T-helper 17 cell (primary cell): ENCODE measurements around the gene CITED1. TPM values are rescaled to one million over a fixed set of nuclear protein-coding genes. Genes with fewer than 3 reads are reported as not detected.

Source experiments
- ATAC-seq: fragments of 150-1000 bp; cut with Tn5 transposase; 2 replicates; pipeline ENCODE4 v1.10.0; 2021; ENCODE audit warnings: mild to moderate bottlenecking, moderate library complexity
- DNase-seq, 3 donors: peaks; one replicate each; pipeline versions ENCODE4 v3.0.0 to v3.0.0-alpha.2; 2020 to 2021
- H3K9me3 ChIP-seq: one replicate; pipeline ENCODE4 v1.7.0; 2013; ENCODE audit warnings: low read length, mild to moderate bottlenecking; ENCODE audit not compliant: control insufficient read depth, poor library complexity, severe bottlenecking
- H3K27ac Mint-ChIP-seq: one replicate; pipeline ENCODE4 v1.8.0; 2022; ENCODE audit warnings: mild to moderate bottlenecking, moderate library complexity, mixed read lengths
- H3K27me3 Mint-ChIP-seq: one replicate; pipeline ENCODE4 v1.8.0; 2022; ENCODE audit warnings: mixed read lengths
- H3K36me3 Mint-ChIP-seq: one replicate; pipeline ENCODE4 v1.8.0; 2022; ENCODE audit warnings: low read depth, mixed read lengths
- H3K4me1 Mint-ChIP-seq: one replicate; pipeline ENCODE4 v1.8.0; 2022; ENCODE audit warnings: mild to moderate bottlenecking, mixed read lengths
- H3K4me3 Mint-ChIP-seq: one replicate; pipeline ENCODE4 v1.8.0; 2022; ENCODE audit warnings: mild to moderate bottlenecking, moderate library complexity, mixed read lengths
- total RNA-seq, 4 donors: library from RNA in 2 of 4; stranded (reverse) in 2 of 4; gene quantifications; one replicate each; pipeline ENCODE4 v1.2.3 and lab custom pipeline; 2022 to 2026

CITED1 gene
- total RNA-seq, 2 donors from 2014 or later, result 1.5 TPM; not detected in 1

DNA sequence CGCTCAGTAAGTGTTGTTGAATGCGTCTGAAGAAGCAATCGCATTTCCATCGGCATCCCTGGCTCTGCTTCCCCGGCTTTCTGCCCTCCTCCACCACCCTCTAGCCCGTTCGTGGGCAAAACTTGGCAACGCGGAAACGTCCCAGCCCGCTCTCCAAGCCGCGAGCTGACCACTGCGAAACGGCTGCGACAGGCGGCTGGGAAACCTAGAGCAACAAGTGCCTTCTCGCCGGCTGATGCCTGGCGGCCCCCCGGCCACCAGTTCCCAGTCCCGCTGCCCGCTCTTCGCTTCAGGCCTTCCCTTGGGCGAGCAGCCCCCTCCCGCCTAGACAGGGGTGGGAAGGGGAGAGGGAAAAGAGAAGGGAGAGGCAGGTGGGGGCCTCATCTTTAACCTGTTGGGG is 837 bp downstream of the CITED1 start:
- H3K36me3 Mint-ChIP-seq, result no peaks in the 10 kb centered on the region
- peak overlapping the region; percentile 82 for H3K4me3 Mint-ChIP-seq
- no peak overlapping the region for H3K27ac Mint-ChIP-seq
- H3K4me1 Mint-ChIP-seq, result peaks cover 14% of the 10 kb centered on the region
- H3K9me3 ChIP-seq, result no peaks in the 10 kb centered on the region
- peaks cover 50% of the 10 kb centered on the region for H3K27me3 Mint-ChIP-seq
- no peak for ATAC-seq
- DNase-seq, result no peak

DNA sequence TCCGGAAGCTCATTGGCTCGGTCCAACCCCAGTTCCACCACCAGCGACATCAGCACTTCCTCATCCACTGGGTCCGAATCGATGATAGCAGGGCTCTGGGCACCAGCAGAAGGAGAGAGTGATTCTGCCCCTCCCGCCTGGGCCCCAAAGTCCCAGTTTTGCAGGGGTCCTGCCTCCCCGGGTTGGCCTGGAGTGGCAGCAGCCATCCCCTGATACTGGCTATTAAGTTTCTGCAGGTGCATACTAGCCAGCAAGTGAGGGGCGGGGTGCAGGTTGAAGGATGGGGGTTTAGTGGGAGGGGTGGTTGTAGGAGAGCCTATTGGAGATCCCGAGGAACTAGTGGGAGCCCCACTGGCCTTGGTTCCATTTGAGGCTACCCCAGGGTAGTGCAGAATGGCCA is 3.9 kb downstream of the CITED1 start:
- ATAC-seq (no peak), DNase-seq (no peak)
- Mint-ChIP-seq H3K27ac (no peak overlapping the region), H3K27me3 (peaks cover 61% of the 10 kb centered on the region), H3K4me1 (peaks cover 8% of the 10 kb centered on the region), H3K36me3 (peaks cover 6% of the 10 kb centered on the region), H3K4me3 (no peak overlapping the region)
- no peaks in the 10 kb centered on the region for H3K9me3 ChIP-seq

DNA sequence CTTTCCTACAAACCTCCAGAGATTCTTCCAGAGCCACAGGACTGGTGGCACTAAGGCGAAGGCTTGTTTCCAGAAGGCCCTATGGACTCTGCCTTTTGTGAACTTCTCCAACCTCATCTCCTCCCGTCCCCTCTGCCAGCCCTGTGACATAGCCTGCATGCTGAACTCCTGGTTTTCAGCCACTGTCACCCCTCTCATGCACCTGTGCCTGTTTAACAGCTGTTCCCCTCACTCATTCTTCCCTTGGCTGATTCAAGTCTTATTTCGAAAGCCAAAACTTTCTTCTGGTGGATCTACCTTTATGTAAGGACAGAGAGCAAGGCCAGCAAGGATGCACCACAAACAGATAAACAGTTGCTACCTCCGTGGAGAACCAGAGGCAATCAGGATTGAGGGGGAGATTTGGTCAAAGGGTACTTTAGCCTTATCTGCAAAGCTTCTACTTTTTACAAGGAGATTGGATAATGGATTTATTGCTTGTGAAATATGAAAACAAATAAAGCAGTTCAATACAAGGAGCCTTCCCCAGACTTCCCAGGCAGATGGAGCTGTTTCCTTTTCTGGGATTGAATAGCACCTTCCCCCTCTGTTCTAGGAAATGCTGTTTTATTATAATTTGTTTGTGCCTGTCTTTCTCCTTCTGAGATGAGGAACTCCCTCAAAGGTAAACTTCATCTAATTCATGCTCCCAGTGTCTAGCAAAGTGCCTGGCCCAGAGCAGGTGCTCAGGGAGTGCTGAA is 5.7 kb downstream of the CITED1 start:
- ATAC-seq (no peak), DNase-seq (no peak)
- H3K4me1 Mint-ChIP-seq, result peaks cover 8% of the 10 kb centered on the region
- peaks cover 6% of the 10 kb centered on the region for H3K36me3 Mint-ChIP-seq
- no peak overlapping the region for H3K4me3 Mint-ChIP-seq
- H3K9me3 ChIP-seq, result no peaks in the 10 kb centered on the region
- peaks cover 71% of the 10 kb centered on the region for H3K27me3 Mint-ChIP-seq
- no peak overlapping the region for H3K27ac Mint-ChIP-seq

DNA sequence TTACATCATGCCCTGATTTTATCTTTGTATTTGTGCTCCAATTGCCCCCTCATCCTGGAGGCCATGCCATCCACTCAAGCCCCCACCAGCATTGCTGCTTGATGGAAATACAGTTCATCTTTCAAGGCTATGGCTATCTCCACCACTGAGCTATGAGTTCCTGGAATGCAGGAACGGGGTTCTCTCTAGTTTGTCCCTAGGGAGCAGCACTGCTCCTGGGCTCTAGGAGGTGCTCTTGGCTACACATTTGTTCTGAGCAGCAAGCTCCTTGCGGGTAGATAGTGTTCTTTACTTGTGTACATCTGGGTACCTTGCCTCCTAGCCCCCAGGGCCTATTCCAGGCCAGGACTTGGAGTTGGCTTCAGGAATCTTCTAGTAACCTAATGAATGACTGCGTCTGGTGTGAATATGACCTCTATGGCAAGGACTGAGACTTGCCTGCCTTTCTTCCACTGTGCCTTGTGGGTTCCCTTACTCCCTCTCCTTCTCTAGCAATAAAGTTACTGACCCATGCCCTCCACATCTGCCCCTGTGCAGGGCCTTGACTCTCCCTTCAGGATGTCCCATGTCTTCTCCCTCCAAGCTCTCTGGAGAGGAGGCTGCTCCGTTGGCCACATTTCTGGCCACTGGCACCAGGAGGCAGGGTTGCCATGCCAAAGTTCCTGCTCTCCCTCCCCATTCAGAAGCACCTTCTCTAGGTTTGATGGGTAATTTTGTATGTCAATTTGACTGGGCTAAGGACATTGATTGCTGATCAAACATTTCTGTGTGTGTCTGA is 7.6 kb downstream of the CITED1 start:
- DNase-seq (no peak), ATAC-seq (no peak)
- Mint-ChIP-seq H3K36me3 (peaks cover 6% of the 10 kb centered on the region), H3K4me1 (peaks cover 3% of the 10 kb centered on the region), H3K4me3 (no peak overlapping the region), H3K27me3 (peaks cover 58% of the 10 kb centered on the region), H3K27ac (no peak overlapping the region)
- H3K9me3 ChIP-seq, result no peaks in the 10 kb centered on the region

DNA sequence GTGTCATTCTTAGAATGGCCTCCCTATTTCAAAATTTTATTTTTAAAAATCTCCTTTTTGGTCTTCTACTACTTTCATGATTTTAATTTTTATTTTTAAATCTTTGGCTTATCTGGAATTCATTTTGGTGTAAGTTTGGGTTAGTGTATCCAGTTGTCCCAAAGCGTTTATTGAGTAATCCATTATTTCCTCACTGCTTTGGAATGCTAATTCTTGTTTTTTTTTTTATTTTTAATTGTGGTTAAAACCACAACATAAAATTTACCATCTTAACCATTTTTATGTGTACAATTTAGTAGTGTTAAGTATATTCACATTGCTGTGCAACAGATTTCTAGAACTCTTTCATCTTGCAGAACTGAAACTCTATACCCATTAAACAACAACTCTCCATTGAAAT is 8.7 kb downstream of the CITED1 start:
- H3K27me3 Mint-ChIP-seq, result peaks cover 49% of the 10 kb centered on the region

DNA sequence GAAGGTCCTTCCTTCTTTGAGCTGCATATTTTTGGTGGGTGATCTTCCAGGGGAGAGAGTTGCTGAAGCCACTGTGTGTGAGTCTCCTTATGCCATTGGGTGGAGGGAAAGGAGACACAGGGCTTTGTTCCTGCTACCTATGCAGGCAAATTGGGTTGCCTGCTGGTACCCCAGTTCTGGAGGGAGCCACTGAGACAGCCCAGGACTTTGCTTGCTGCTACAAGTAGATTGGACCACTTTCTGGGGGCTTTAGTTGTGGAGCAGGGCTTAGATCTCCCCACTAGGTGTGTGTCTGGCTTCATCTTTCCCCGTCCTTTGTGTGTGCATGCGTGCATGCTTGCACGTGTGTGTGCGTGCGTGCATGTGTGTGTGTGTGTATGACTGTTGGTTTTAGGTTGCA is 10.0 kb downstream of the CITED1 start:
- Mint-ChIP-seq H3K4me1 (peaks cover 3% of the 10 kb centered on the region), H3K36me3 (peaks cover 6% of the 10 kb centered on the region), H3K27ac (no peak overlapping the region), H3K27me3 (peaks cover 42% of the 10 kb centered on the region), H3K4me3 (no peak overlapping the region)
- H3K9me3 ChIP-seq, result no peaks in the 10 kb centered on the region
- ATAC-seq (no peak), DNase-seq (no peak)

More for the DNA sequence above, 8.7 kb downstream of the CITED1 start:
- H3K36me3 Mint-ChIP-seq, result peaks cover 6% of the 10 kb centered on the region
- peaks cover 3% of the 10 kb centered on the region for H3K4me1 Mint-ChIP-seq
- ATAC-seq, result no peak
- no peak for DNase-seq
- H3K9me3 ChIP-seq, result no peaks in the 10 kb centered on the region
- no peak overlapping the region for H3K27ac Mint-ChIP-seq
- H3K4me3 Mint-ChIP-seq, result no peak overlapping the region

DNA sequence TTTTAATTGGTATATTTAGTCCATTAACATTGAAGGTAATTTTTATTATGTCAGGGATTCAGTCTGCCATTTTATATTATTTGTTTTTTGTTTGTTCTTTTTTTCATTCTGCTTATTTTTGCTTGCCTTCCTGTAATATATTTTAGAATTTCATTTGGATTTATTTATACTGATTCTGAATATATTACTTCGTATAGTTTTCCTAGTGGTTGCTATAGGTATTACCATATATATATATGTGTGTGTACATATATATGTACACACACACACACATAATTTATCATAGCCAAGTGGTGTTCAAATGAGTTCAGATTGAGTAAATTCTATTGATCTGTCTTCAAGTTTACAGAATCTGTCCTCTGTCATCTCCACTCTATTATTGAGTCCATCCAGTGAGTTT is 11.2 kb downstream of the CITED1 start:
- H3K4me1 Mint-ChIP-seq, result peaks cover 5% of the 10 kb centered on the region
- H3K9me3 ChIP-seq, result no peaks in the 10 kb centered on the region
- ATAC-seq, result no peak

DNA sequence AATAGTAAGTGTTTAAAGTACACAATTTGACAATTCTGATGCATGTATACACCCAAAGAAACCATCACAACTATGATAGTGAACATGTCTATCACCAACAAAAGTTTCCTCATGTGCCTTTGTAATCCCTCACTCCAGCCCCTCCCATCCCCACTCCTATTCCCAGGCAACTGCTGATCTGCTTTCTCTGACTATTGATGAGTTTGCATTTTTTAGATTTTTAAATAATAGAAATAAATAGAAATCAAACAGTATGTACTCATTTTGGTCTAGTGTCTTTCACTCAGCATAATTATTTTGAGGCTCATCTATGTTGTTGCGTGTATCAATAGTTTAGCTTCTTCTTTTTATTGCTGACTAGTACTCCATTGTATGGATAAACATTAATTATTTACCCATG is 23.4 kb downstream of the CITED1 start:
- no peak overlapping the region for H3K27ac Mint-ChIP-seq
- H3K4me1 Mint-ChIP-seq, result no peaks in the 10 kb centered on the region
- H3K36me3 Mint-ChIP-seq, result no peaks in the 10 kb centered on the region
- no peak overlapping the region for H3K4me3 Mint-ChIP-seq
- H3K9me3 ChIP-seq, result no peaks in the 10 kb centered on the region
- H3K27me3 Mint-ChIP-seq, result no peaks in the 10 kb centered on the region
- ATAC-seq (no peak), DNase-seq (no peak)

More for the DNA sequence above, 11.2 kb downstream of the CITED1 start:
- Mint-ChIP-seq H3K27me3 (peaks cover 32% of the 10 kb centered on the region), H3K27ac (no peak overlapping the region), H3K36me3 (peaks cover 4% of the 10 kb centered on the region), H3K4me3 (no peak overlapping the region)
- DNase-seq, result no peak

DNA sequence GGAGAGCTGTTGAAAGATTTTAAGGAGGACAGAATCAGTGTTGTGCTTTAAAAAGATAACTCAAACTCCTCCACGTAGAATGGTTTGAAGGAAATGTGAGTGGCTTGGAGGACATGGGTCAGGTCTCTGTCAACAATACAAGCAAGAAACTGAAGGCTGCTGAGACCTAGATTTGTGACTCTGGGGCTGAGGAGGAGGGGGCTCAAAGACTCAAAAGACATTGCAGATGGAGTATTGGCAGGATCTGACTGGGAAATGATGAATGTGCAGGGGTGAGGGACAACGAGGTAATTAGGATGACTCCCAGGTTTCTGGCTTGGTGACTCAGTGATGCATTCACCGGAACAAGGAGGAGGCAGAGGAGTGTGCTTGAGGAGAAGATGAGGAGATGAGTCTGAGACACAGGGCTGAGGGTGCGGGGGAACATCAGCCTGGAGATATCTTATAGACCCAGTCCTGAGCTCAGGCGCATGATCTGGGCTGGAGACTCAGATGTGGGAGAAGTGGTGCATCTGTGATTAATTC is 25.3 kb downstream of the CITED1 start:
- Mint-ChIP-seq H3K4me1 (peaks cover 5% of the 10 kb centered on the region), H3K4me3 (no peak overlapping the region)
- no peak for ATAC-seq

DNA sequence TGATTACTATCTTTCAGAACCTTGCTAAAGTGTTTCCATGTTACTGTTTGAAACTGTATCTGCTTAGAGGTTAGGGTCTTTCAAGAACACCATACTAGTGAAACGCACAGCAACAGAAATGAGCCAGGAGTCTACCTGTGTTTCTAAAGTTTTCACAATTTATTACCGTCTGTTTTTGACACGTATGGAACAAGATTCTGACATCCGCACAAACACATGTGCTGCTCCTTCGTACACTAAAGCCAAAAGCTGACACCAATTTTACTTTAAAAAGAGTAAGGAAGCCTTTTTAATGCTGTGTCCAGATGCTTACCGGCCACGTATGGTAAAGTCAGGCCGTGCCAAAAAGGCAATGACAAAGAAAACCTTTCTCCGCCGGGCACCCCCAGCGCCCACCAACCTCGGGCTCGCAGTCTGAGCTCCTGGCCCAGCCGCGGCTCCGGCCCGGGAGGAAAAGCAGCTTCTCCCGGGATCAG is 29.2 kb downstream of the CITED1 start:
- Mint-ChIP-seq H3K27ac (peak overlapping the region; percentile 93), H3K36me3 (peaks cover 6% of the 10 kb centered on the region), H3K27me3 (no peaks in the 10 kb centered on the region), H3K4me3 (peak overlapping the region; percentile 89), H3K4me1 (peaks cover 28% of the 10 kb centered on the region)
- ATAC-seq (peak; percentile 3), DNase-seq (no peak)
- no peaks in the 10 kb centered on the region for H3K9me3 ChIP-seq

More for the DNA sequence above, 25.3 kb downstream of the CITED1 start:
- no peak for DNase-seq
- H3K9me3 ChIP-seq, result no peaks in the 10 kb centered on the region
- Mint-ChIP-seq H3K27ac (no peak overlapping the region), H3K27me3 (no peaks in the 10 kb centered on the region), H3K36me3 (no peaks in the 10 kb centered on the region)

DNA sequence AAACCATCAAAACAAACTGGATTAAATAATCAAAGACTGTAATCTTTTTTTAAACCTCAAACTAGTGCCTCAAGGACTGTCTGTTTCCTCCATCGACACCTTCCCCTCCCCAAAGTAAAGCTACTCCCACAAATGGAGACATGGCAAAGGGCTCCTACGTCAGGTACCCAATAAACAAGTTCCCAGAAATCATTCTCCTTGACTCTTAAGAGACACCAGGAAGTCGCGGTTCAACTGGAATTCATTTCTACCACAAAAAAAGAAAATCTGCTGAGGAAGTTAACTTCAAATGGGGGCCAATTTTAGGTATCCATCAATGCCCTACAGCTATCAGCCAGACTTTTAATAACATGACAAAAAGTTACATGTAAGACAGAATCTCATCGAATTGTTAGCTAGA is 31.2 kb downstream of the CITED1 start:
- H3K27ac Mint-ChIP-seq, result peak overlapping the region; percentile 93
- peak overlapping the region; percentile 89 for H3K4me3 Mint-ChIP-seq
- peaks cover 28% of the 10 kb centered on the region for H3K4me1 Mint-ChIP-seq
- ATAC-seq, result no peak
- peaks cover 6% of the 10 kb centered on the region for H3K36me3 Mint-ChIP-seq
- no peaks in the 10 kb centered on the region for H3K9me3 ChIP-seq
- no peak for DNase-seq
- no peaks in the 10 kb centered on the region for H3K27me3 Mint-ChIP-seq

DNA sequence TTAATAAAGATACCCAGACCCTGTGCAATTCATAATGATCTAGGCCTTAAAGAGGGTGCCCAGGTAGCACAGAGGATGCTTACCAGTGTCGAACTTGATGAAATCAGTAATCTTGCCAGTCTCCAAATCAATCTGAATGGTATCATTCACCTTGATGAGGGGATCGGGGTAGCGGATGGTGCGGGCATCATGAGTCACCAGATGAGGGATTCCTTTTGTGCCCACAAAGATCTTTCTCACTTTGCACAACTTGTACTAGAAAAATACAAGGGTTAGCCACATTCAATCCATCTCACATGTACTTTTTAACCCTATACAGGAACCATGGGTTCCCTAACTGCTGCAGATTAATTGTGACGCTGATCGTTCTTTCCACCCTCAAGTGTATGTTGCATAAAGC is 32.0 kb downstream of the CITED1 start:
- peak overlapping the region; percentile 93 for H3K27ac Mint-ChIP-seq
- ATAC-seq (no peak), DNase-seq (no peak)

DNA sequence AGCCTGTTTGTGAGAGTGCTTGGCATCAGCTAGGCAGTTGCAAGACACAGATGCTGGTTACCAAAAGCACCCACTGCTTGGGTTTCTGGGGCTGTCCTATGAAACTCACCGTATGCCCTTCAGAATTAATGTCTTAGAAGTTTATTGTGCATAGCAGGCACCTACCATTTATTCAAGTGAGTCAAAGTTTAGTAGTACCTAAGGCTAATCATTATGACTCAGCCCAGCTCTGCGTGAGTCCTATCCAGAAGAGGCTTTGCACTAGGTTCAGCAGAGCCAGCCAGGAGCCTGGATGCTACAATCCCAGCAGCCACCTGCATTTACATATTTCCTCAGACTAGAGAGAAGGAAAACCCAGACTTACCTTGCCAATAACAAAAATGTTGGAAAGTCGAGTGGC is 32.8 kb downstream of the CITED1 start:
- DNase-seq (no peak), ATAC-seq (no peak)
- H3K36me3 Mint-ChIP-seq, result peaks cover 7% of the 10 kb centered on the region
- peaks cover 28% of the 10 kb centered on the region for H3K4me1 Mint-ChIP-seq
- no peaks in the 10 kb centered on the region for H3K27me3 Mint-ChIP-seq
- H3K4me3 Mint-ChIP-seq, result no peak overlapping the region
- H3K27ac Mint-ChIP-seq, result peak overlapping the region; percentile 93
- no peaks in the 10 kb centered on the region for H3K9me3 ChIP-seq

More for the DNA sequence above, 32.0 kb downstream of the CITED1 start:
- peaks cover 28% of the 10 kb centered on the region for H3K4me1 Mint-ChIP-seq
- peak overlapping the region; percentile 89 for H3K4me3 Mint-ChIP-seq
- H3K9me3 ChIP-seq, result no peaks in the 10 kb centered on the region
- no peaks in the 10 kb centered on the region for H3K27me3 Mint-ChIP-seq
- H3K36me3 Mint-ChIP-seq, result peaks cover 6% of the 10 kb centered on the region
